ENCODE measurements around the gene SMARCA1.
A peak's percentile ranks its signal among the peaks of the same experiment; 100 is the strongest.

Gene SMARCA1

GRCh38 chrX:129529685-129530281 lies 6.5 kb upstream of the SMARCA1 start:
- DNase-seq: peak; percentile 53

- no peak for DNase-seq
Measured at GRCh38 chrX:129525896-129526295, 2.6 kb upstream of the SMARCA1 start.

GRCh38 chrX:129525162-129525561 lies 1.9 kb upstream of the SMARCA1 start:
- DNase-seq: no peak

- DNase-seq: no peak
Measured at GRCh38 chrX:129524250-129524850, 1.1 kb upstream of the SMARCA1 start.

- no peak for DNase-seq
Measured at GRCh38 chrX:129522184-129523078, 859 bp downstream of the SMARCA1 start.

- DNase-seq: no peak
Measured at GRCh38 chrX:129520151-129520550, 3.1 kb downstream of the SMARCA1 start.

- DNase-seq: no peak
Measured at GRCh38 chrX:129516402-129516801, 6.9 kb downstream of the SMARCA1 start.

- no peak for DNase-seq
Measured at GRCh38 chrX:129512409-129512808, 10.9 kb downstream of the SMARCA1 start.

GRCh38 chrX:129511689-129512088 lies 11.6 kb downstream of the SMARCA1 start:
- DNase-seq: no peak

GRCh38 chrX:129510331-129510730 lies 13.0 kb downstream of the SMARCA1 start:
- DNase-seq: no peak

- DNase-seq: no peak
Measured at GRCh38 chrX:129497146-129497843, 26.0 kb downstream of the SMARCA1 start.

GRCh38 chrX:129496625-129497024 lies 26.7 kb downstream of the SMARCA1 start:
- DNase-seq: no peak

GRCh38 chrX:129495900-129496299 lies 27.4 kb downstream of the SMARCA1 start:
- no peak for DNase-seq

GRCh38 chrX:129494887-129495286 lies 28.4 kb downstream of the SMARCA1 start:
- no peak for DNase-seq

- no peak for DNase-seq
Measured at GRCh38 chrX:129493643-129494042, 29.6 kb downstream of the SMARCA1 start.

- DNase-seq: no peak
Measured at GRCh38 chrX:129490330-129490729, 33.0 kb downstream of the SMARCA1 start.

- no peak for DNase-seq
Measured at GRCh38 chrX:129488359-129488758, 34.9 kb downstream of the SMARCA1 start.

- no peak for DNase-seq
Measured at GRCh38 chrX:129480889-129481288, 42.4 kb downstream of the SMARCA1 start.

- DNase-seq: peak; percentile 13
Measured at GRCh38 chrX:129478516-129478915, 44.8 kb downstream of the SMARCA1 start.

GRCh38 chrX:129472116-129472515 lies 51.2 kb downstream of the SMARCA1 start:
- DNase-seq: no peak

GRCh38 chrX:129462707-129463106 lies 60.6 kb downstream of the SMARCA1 start:
- DNase-seq: no peak

- no peak for DNase-seq
Measured at GRCh38 chrX:129461801-129462456, 61.4 kb downstream of the SMARCA1 start.

GRCh38 chrX:129452523-129452922 lies 70.8 kb downstream of the SMARCA1 start:
- DNase-seq: no peak
